OCI-LY1 (cell line): ENCODE results near the gene ALDH1A2.

Source experiments
- EZH2 ChIP-seq: fragments of 200-600 bp; sonication (generic), shearing (Covaris generic); IDR thresholded peaks from 2 replicates; pipeline ENCODE4 v1.8.0; 2017; ENCODE audit warnings: borderline replicate concordance, mixed run types, mild to moderate bottlenecking, antibody characterized with exemption, low read length, moderate library complexity, mixed read lengths
- TF ChIP-seq, protein P1 (sequence below): fragments of 200-600 bp; sonication (generic), shearing (Covaris generic); IDR thresholded peaks from 2 replicates; pipeline ENCODE4 v1.5.1; 2017; ENCODE audit warnings: mild to moderate bottlenecking, antibody characterized with exemption, low read length, moderate library complexity, mixed read lengths

DNA sequence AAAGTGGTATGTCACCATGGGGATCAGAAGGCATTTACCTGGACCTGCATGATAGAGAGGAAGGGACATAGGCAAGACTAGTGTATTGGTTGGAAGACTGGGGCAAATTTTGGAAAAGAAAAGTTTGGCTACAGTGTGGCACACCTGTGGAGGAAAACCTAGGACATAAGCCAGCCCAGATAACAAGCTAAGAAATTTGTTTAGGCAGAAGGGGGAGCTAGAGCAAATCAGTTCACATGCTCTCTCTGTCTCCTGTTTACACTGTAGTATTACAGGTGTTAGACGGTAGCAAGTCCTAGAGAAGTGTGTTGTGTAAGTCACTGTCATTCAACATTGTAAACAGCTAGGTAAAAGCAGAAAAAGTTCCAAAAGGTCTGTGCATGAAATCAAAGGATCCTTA lies 11.9 kb upstream of the ALDH1A2 start:
- TF ChIP-seq, protein P1, sequence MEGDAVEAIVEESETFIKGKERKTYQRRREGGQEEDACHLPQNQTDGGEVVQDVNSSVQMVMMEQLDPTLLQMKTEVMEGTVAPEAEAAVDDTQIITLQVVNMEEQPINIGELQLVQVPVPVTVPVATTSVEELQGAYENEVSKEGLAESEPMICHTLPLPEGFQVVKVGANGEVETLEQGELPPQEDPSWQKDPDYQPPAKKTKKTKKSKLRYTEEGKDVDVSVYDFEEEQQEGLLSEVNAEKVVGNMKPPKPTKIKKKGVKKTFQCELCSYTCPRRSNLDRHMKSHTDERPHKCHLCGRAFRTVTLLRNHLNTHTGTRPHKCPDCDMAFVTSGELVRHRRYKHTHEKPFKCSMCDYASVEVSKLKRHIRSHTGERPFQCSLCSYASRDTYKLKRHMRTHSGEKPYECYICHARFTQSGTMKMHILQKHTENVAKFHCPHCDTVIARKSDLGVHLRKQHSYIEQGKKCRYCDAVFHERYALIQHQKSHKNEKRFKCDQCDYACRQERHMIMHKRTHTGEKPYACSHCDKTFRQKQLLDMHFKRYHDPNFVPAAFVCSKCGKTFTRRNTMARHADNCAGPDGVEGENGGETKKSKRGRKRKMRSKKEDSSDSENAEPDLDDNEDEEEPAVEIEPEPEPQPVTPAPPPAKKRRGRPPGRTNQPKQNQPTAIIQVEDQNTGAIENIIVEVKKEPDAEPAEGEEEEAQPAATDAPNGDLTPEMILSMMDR, result no peak
- TF ChIP-seq EZH2, result no peak
